NCI-H1105 (cell line): ENCODE data around the gene FAM170B.

Experiments
- DNase-seq: peaks from one replicate; lab custom pipeline; 2025; lab: John Stamatoyannopoulos, UW

The FAM170B gene

GRCh38 chr10:49123981-49124950 lies 9.6 kb downstream of the FAM170B start:
- DNase-seq: no peak

DNA sequence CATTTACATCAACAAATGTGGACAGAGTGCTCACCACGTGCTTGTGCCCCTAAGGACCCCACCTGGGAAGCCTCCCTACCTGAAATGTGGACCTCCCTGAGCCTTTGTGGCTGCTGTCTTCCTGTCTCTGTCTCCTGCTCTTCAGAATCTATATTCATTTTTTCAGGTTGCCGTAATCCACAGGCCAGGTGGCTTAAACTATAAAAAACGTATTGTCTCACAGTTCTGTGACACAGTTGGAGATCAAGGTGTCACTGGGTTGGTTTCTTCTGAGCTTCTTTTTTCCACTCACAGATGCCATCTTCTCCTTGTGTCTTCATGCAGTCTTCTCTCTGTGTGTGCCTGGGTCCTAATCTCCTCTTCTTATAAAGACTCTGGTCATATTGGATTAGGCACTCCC lies 12.9 kb downstream of the FAM170B start:
- no peak for DNase-seq

- no peak for DNase-seq
Measured at GRCh38 chr10:49119746-49120145, 14.1 kb downstream of the FAM170B start.

DNA sequence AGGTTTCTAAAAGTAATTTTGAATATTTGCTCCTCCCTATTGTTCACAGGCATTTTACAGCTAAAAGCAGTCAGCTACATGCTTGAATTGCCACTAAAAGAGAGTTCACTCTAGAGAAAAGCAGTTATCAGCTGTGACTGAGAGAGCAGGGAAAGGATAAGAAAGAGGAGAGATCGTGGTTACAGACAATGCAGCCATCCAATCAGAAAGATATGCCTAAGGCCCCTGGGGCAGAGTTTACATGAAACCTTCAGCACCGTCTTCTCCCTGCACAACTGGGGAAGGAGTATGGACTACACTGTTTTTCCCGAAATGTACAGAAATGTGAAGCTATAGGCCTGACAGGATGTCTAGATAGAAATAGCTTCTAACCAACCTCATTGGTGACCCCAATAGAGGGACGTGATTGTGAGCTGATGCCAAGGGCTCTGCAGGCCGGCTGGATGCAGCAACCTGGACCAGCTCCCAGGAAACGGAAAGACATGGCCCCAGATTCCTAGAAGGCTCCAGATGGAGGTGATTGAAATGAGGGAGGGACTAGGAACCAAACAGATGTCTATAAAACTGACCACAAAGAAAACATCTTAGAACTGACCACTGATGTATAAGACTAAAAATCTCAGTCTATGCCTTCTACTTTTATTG lies 15.3 kb downstream of the FAM170B start:
- DNase-seq: no peak

- DNase-seq: no peak
Measured at GRCh38 chr10:49117376-49118070, 16.3 kb downstream of the FAM170B start.

DNA sequence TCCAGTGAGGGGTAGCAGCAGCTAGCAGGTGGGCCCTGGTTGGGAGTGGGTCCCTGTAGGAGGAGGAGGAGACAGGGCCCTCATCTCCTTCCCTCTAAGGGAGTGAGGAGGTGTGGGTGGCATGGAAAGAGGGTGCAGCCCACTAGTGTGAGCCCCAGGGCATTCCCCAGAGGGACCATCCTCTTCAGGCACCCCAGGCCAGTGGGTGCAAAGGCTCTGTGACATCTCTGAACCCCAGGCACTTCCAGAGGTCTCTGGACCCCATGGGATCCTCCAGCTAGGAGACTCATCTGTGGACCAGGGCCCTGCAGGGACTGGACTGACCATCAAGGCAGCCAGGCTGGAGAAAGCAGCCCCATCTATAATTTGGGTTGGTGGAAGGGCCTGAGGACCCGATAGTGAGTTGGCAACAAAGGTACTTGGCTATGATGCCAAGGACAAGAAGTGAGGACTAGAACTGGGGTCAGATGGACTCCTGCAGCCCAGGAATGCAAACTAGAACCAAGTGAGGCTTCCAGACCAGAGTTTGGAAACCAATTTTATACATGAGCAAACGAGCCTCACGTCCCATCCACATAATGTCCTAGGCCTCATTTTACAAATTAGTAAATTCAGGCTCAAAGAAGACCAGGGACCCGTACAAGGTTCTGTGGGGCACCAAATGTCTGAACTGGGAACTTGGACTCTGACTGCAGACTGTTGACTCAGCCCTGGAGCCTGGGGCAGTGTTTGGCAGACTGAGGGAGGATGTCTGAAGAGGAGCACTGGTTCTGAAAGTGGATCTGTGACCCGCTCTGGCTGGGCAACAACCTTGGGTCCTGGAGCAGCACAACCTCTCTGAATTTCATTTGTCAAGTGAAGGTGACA lies 17.1 kb downstream of the FAM170B start:
- DNase-seq: no peak

- no peak for DNase-seq
Measured at GRCh38 chr10:49115796-49116508, 17.9 kb downstream of the FAM170B start.

DNA sequence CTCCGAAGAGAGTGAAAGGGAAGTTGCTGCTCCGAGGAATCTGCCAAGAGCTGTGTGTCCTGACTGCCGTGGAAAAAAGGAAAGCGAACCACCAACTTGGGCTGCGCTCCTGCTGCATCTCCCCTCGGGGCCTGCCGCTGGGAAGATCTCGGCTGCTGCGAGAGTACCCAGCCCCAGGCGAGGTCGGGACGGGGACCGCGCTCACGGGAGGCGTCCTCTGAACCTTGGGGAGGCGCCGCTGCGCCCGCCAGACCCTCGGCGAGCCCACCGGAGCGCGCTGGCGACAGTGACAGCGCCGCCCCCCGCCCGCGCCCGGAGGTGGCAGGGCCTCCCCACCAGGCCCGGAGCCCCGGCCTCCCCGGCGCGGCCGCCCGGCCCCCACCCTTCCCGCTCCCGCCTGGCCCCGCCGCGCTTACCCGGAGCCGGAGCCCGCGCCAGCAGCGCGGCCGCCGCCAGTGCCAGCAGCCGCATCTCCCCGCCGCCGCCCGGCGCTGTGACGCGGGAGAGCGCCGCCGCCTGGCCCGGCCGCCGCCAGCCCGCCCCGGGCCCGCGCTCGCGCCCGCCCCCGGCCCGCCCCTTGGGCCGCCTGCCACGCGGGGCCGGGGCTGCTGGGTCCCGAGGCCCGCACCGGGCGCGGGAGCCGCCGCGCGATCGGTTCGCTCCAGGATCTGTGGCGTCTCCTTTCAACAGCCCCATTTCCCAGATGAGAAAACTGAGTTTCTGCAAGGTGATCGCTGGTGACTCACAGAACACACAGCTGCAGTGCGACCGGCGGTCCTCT lies 18.6 kb downstream of the FAM170B start, which contains the start of gene VSTM4:
Gene VSTM4 (minus strand): TSS at position 508 of the 781 bp plus-strand sequence. CDS start 37 bp downstream, at position 471.
- DNase-seq: no peak

DNA sequence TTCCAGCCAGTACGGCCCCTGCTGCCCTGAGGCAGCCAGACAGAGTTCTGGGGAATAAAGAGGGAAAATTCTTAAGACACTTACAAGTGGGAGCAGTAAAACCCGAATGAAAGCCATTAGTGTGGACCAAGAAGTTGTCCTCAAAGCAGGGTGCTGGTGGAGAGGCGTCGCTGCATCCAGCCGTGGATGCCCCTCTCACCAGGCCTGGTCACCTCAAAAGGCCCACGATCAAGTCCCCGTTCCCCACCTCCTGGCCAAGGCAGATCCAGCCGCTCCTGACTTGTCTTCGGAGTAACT lies 19.2 kb downstream of the FAM170B start:
- DNase-seq: no peak

DNA sequence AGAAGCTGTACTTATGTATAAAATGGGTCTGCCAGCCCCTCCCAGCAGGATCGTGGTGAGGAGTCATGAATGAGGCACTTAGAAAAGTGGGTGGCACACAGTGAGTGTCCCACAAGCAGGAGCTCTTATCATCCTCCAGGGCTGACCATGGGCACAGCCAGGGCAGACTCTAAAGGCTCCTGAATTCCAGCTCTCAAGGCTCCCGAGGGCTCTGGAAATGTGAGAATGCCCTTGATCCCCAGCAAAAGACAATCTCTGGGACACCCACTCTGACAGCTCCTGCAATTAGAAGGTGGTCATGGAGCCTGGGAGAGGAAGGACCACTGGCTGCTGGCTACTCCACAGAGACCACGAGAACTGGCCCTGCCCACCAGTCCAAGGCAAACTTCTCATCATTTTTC lies 20.1 kb downstream of the FAM170B start:
- no peak for DNase-seq

GRCh38 chr10:49112851-49113250 lies 21.0 kb downstream of the FAM170B start:
- DNase-seq: no peak

GRCh38 chr10:49112098-49112497 lies 21.7 kb downstream of the FAM170B start:
- DNase-seq: no peak

DNA sequence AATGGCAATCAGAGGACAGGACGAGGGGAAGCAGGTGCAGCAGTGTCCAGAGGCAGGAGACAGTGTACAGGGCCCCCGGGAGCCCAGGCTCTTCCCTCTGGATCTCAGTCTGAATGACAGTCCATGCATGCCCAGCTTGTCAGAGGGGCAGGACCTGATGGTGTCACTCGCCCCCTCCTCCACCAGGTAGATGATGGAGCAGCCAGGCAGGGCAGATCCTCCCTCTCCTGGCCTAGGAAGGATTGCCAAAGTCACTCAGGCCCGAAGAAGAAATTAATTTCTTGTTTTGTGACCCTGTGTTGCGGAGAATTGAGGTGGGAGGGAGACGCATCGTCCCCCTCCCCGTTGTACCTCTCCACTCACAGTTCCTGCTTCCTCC lies 22.5 kb downstream of the FAM170B start:
- DNase-seq: no peak

DNA sequence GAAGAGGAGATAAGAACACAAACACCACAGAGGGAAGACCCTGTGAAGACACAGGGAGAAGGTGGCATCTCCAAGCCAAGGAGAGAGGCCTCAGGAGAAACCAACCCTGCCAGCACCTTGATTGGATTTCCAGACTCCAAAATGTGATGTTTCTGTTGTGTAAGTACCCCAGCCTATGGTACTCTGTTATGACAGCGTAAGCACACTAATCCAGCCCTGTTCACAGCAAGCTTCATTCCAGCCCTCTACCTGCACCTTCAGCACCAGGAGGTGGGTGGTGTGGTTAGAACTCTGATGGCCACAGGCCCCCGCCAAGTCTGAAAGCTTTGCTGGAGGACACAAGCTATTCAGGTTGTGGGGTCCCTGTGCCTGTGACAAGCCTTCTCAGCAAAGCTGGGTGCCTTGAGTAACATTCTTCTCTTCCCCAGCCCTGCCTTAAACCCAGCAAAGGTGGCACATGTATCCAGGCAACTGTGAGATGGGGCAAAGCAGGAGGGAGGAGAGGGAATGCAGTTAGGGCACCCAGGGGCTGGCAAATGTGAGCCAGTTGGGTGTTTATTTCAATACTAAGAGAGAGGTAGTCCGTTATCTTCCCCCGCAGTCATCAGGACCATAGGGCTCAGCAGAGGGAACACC lies 23.0 kb downstream of the FAM170B start:
- no peak for DNase-seq

- DNase-seq: no peak
Measured at GRCh38 chr10:49109669-49110340, 24.0 kb downstream of the FAM170B start.

GRCh38 chr10:49108656-49109055 lies 25.2 kb downstream of the FAM170B start:
- no peak for DNase-seq

- DNase-seq: no peak
Measured at GRCh38 chr10:49107887-49108267, 25.9 kb downstream of the FAM170B start.

DNA sequence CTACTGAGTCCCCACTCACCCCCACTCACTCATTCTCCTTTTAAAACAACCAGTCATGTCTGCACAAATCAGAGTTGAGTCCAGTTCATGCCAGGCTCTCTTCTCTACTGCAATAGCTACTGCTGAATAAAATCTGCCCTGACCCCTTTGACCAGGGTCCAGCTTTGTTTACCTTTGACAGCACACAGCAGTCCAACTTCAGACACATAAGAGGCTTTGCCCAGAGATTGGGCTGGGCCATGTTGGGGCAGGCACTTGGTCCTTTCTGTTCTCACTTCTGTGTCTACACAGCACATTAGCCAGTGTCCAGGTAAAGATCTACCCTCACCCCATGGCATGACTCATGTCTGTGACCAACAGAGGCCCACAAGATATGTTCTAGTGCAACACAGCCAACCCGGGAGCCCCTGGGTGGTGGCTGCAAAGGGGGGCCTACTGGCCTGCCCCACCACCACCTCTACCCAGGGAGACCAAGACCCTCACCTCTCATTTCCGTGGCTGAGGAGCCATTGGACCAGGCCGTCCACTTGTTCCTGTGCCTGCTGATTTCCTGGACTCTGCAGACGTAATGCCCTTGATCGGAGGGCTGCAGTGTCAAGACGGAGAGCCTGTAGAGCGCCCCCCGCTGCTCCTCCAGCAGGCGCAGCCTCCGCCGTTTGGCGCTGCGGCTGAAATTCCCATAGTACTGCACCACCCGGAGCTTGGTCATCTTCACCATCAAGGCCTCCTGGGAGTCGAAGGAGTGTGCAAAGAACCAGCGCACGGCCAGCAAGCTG lies 26.5 kb downstream of the FAM170B start:
- no peak for DNase-seq

GRCh38 chr10:49106451-49106850 lies 27.4 kb downstream of the FAM170B start:
- no peak for DNase-seq
